ENCODE measurements around the gene TCFL5. TPM values are rescaled to one million over a fixed set of nuclear protein-coding genes. Genes with fewer than 3 reads are reported as not detected.

TCFL5 gene
- total RNA-seq, 4 donors from 2014 or later = 12.3 to 29.7 (median 18.8) TPM

GRCh38 chr20:62799459-62799858 is 62.2 kb downstream of the TCFL5 start:
- H3K36me3 ChIP-seq = peaks cover 19 to 42% (median 34%) of the 10 kb centered on the region in 4 donors
- intact Hi-C loops (cut with DNase I) = no loop called here
- 95% methylated on average over 16 of the region's 19 CpGs for WGBS

DNA sequence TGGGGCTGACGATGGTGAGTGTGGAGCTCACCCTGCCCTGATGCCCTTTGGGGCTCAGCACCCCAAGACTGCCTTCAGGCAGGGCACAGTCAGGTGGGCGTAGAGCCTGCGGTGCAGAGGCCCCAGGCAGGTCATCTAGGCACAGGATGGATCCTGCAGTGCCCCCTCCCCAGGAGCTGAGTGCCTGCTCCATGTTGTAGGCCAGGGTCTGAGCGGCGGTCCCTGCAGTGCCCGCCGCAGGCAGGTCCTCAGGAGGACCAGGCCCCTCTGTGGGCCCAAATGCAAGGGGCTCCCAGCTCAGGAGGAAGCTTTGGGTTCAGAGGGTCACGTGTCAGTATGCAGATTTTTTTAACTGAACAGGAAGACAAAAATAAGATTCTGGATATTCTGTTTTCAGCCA is 62.6 kb downstream of the TCFL5 start:
- Histone ChIP-seq H3K36me3 (peaks cover 19 to 42% (median 34%) of the 10 kb centered on the region in 4 donors), H3K27ac (replicated peaks in 1 of 4) (no peak overlapping the region), H3K27me3 (no peaks in the 10 kb centered on the region), H3K9me3 (no peaks in the 10 kb centered on the region), H3K4me3 (no peak overlapping the region), H3K4me1 (peaks cover 27 to 39% (median 35%) of the 10 kb centered on the region in 4 donors)
- intact Hi-C loops (cut with DNase I) = no loop called here
- DNase-seq (ENCODE audit: extremely low spot score) = no peak
- 94% methylated on average over 6 of the region's 8 CpGs for WGBS
- TF ChIP-seq, protein P1, sequence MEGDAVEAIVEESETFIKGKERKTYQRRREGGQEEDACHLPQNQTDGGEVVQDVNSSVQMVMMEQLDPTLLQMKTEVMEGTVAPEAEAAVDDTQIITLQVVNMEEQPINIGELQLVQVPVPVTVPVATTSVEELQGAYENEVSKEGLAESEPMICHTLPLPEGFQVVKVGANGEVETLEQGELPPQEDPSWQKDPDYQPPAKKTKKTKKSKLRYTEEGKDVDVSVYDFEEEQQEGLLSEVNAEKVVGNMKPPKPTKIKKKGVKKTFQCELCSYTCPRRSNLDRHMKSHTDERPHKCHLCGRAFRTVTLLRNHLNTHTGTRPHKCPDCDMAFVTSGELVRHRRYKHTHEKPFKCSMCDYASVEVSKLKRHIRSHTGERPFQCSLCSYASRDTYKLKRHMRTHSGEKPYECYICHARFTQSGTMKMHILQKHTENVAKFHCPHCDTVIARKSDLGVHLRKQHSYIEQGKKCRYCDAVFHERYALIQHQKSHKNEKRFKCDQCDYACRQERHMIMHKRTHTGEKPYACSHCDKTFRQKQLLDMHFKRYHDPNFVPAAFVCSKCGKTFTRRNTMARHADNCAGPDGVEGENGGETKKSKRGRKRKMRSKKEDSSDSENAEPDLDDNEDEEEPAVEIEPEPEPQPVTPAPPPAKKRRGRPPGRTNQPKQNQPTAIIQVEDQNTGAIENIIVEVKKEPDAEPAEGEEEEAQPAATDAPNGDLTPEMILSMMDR (IDR thresholded peaks at IDR 0.05) = no peak
- TF ChIP-seq EP300 (IDR thresholded peaks at IDR 0.05) (no peak), POLR2AphosphoS5 (IDR thresholded peaks at IDR 0.05) (no peak), POLR2A (IDR thresholded peaks at IDR 0.05; ENCODE audit: low read depth) (no peak)

More at GRCh38 chr20:62799459-62799858, 62.2 kb downstream of the TCFL5 start:
- Histone ChIP-seq H3K4me3 (no peak overlapping the region), H3K27ac (replicated peaks in 1 of 4) (no peak overlapping the region), H3K27me3 (no peaks in the 10 kb centered on the region), H3K9me3 (no peaks in the 10 kb centered on the region), H3K4me1 (peaks cover 29 to 41% (median 38%) of the 10 kb centered on the region in 4 donors)
- DNase-seq (ENCODE audit: extremely low spot score) = no peak
- TF ChIP-seq, protein P1 (IDR thresholded peaks at IDR 0.05) = no peak
- no peak for TF ChIP-seq EP300 (IDR thresholded peaks at IDR 0.05)
- TF ChIP-seq POLR2A (IDR thresholded peaks at IDR 0.05; ENCODE audit: low read depth) = no peak
- no peak for TF ChIP-seq POLR2AphosphoS5 (IDR thresholded peaks at IDR 0.05)

- no peak for DNase-seq (ENCODE audit: extremely low spot score)
- Histone ChIP-seq H3K4me1 (peaks cover 28 to 45% (median 37%) of the 10 kb centered on the region in 4 donors), H3K27ac (replicated peaks in 1 of 4) (peak overlapping the region; percentile 89 to 97 (median 93)), H3K4me3 (peak overlapping the region in 2 of 4 donors; percentile 81 to 98), H3K27me3 (no peaks in the 10 kb centered on the region), H3K36me3 (peaks cover 19 to 42% (median 34%) of the 10 kb centered on the region in 4 donors), H3K9me3 (no peaks in the 10 kb centered on the region)
- intact Hi-C loops (cut with DNase I) = no loop called here
- 85% methylated on average over 12 of the region's 26 CpGs for WGBS
- TF ChIP-seq, protein P1 (IDR thresholded peaks at IDR 0.05) = no peak
- no peak for TF ChIP-seq EP300 (IDR thresholded peaks at IDR 0.05)
- no peak for TF ChIP-seq POLR2AphosphoS5 (IDR thresholded peaks at IDR 0.05)
- TF ChIP-seq POLR2A (IDR thresholded peaks at IDR 0.05; ENCODE audit: low read depth) = no peak
Observed at GRCh38 chr20:62797671-62798532, 63.7 kb downstream of the TCFL5 start.

GRCh38 chr20:62796699-62797491 is 64.7 kb downstream of the TCFL5 start:
- intact Hi-C loops (cut with DNase I) = no loop called here
- H3K27ac ChIP-seq (replicated peaks in 1 of 4) = peak overlapping the region; percentile 89 to 97 (median 93)
- H3K27me3 ChIP-seq = no peaks in the 10 kb centered on the region
- TF ChIP-seq EP300 (IDR thresholded peaks at IDR 0.05) = no peak
- TF ChIP-seq, protein P1 (IDR thresholded peaks at IDR 0.05) = no peak
- no peak for TF ChIP-seq POLR2A (IDR thresholded peaks at IDR 0.05; ENCODE audit: low read depth)
- no peak for TF ChIP-seq POLR2AphosphoS5 (IDR thresholded peaks at IDR 0.05)
- WGBS = no CpG with 5 or more reads among the region's 53 CpGs
- no peaks in the 10 kb centered on the region for H3K9me3 ChIP-seq
- no peak for DNase-seq (ENCODE audit: extremely low spot score)
- peak overlapping the region; percentile 72 to 98 (median 82) for H3K4me3 ChIP-seq
- H3K4me1 ChIP-seq = peaks cover 24 to 45% (median 37%) of the 10 kb centered on the region in 4 donors
- peaks cover 19 to 42% (median 34%) of the 10 kb centered on the region in 4 donors for H3K36me3 ChIP-seq
